BJ (cell line): ENCODE data around the gene PNKD. TPM values are rescaled to one million over a fixed set of nuclear protein-coding genes. Genes with fewer than 3 reads are reported as not detected.

Source experiments
- CTCF ChIA-PET: fragments of 350-600 bp; formaldehyde crosslinking; extraction: SDS; loops from one replicate; lab custom pipeline; 2021; ENCODE audit warnings: antibody characterized with exemption, inconsistent platforms; lab: Yijun Ruan, JAX
- POLR2A ChIA-PET: fragments of 300-600 bp; sonication (Branson Sonifier 250); formaldehyde crosslinking; extraction: SDS; loops from one replicate; lab custom pipeline; 2021; ENCODE audit warnings: antibody characterized with exemption; lab: Charles Lee
- DNase-seq: peaks from one replicate; pipeline ENCODE4 v3.0.0-alpha.2; 2011; ENCODE audit warnings: low read depth
- H3K27me3 ChIP-seq: 2 replicates; pipeline ENCODE4 v1.6.0; 2011; ENCODE audit warnings: low read length; ENCODE audit not compliant: control insufficient read depth, insufficient read depth
- H3K36me3 ChIP-seq: 2 replicates; pipeline ENCODE4 v1.5.1; 2011; ENCODE audit warnings: low read length; ENCODE audit not compliant: control insufficient read depth, insufficient read depth
- H3K4me3 ChIP-seq: 2 replicates; pipeline ENCODE4 v1.5.1; 2011; ENCODE audit warnings: low read depth, mild to moderate bottlenecking, control low read depth, low read length
- CTCF ChIP-seq: IDR thresholded peaks from 2 replicates; pipeline ENCODE4 v1.5.1; 2011; ENCODE audit warnings: low read depth, mild to moderate bottlenecking, control low read depth, inconsistent platforms, low read length, moderate library complexity; ENCODE audit not compliant: insufficient read depth
- polyA plus RNA-seq: library from polyadenylated mRNA; depleted of rRNA; stranded (reverse); fragments of >200 nt; gene quantifications from 2 replicates; pipeline ENCODE4 v1.2.3, GENCODE V29; 2011

The PNKD gene
- polyA plus RNA-seq, 1 experiment = 54.5 TPM

GRCh38 chr2:218327451-218328210 lies 57.3 kb downstream of the PNKD start:
- Histone ChIP-seq H3K36me3 (no peaks in the 10 kb centered on the region), H3K4me3 (no peak overlapping the region), H3K27me3 (no peaks in the 10 kb centered on the region)
- no peak for TF ChIP-seq CTCF
- ChIA-PET CTCF (interaction anchor here (1.2 kb wide), 1 partner anchor 29 kb away, joined by 5 read pairs; the partner anchor contains the start of gene CATIP), POLR2A (no interaction called here)
- DNase-seq = no peak

- Histone ChIP-seq H3K27me3 (no peaks in the 10 kb centered on the region), H3K4me3 (no peak overlapping the region), H3K36me3 (no peaks in the 10 kb centered on the region)
- TF ChIP-seq CTCF = no peak
- ChIA-PET POLR2A (no interaction called here), CTCF (interaction anchor here (1.2 kb wide), 1 partner anchor 28 kb away, joined by 5 read pairs; the partner anchor contains the start of gene CATIP)
- no peak for DNase-seq
Measured at GRCh38 chr2:218328294-218328693, 58.0 kb downstream of the PNKD start.

- DNase-seq = no peak
- TF ChIP-seq CTCF = no peak
- Histone ChIP-seq H3K36me3 (no peaks in the 10 kb centered on the region), H3K27me3 (no peaks in the 10 kb centered on the region), H3K4me3 (no peak overlapping the region)
- POLR2A ChIA-PET = no interaction called here
- CTCF ChIA-PET = interaction anchor here (0.9 to 1.6 kb wide), 2 partner anchors 27 kb away, joined by 3 to 8 read pairs; partner anchors contain the start of gene CATIP
Measured at GRCh38 chr2:218329027-218329825, 58.9 kb downstream of the PNKD start.

GRCh38 chr2:218329826-218330593 lies 59.7 kb downstream of the PNKD start:
- Histone ChIP-seq H3K36me3 (no peaks in the 10 kb centered on the region), H3K27me3 (no peaks in the 10 kb centered on the region), H3K4me3 (no peak overlapping the region)
- TF ChIP-seq CTCF = no peak
- ChIA-PET POLR2A (no interaction called here), CTCF (interaction anchor here (0.9 to 1.6 kb wide), 2 partner anchors 27 kb away, joined by 3 to 8 read pairs; partner anchors contain the start of gene CATIP)
- no peak for DNase-seq

- no peaks in the 10 kb centered on the region for H3K27me3 ChIP-seq
- no peak for DNase-seq
- no peak overlapping the region for H3K4me3 ChIP-seq
- ChIA-PET POLR2A (no interaction called here), CTCF (no interaction called here)
- TF ChIP-seq CTCF = no peak
- no peaks in the 10 kb centered on the region for H3K36me3 ChIP-seq
Measured at GRCh38 chr2:218331745-218332144, 61.4 kb downstream of the PNKD start.
